H1 (cell line): ENCODE data around the gene C16orf87. TPM values are rescaled to one million over a fixed set of nuclear protein-coding genes. Genes with fewer than 3 reads are reported as not detected.

Experiments
- CTCF ChIA-PET: fragments of 300-600 bp; sonication (Branson Sonifier 250); formaldehyde crosslinking; loops from one replicate; lab custom pipeline; 2021; ENCODE audit not compliant: partially characterized antibody; lab: Charles Lee
- POLR2A ChIA-PET: fragments of 300-600 bp; sonication (Branson Sonifier 250); formaldehyde crosslinking; loops from one replicate; lab custom pipeline; 2021; ENCODE audit warnings: inconsistent platforms; ENCODE audit not compliant: partially characterized antibody; lab: Charles Lee
- DNase-seq, 2 experiments: peaks; one replicate each; pipeline versions ENCODE4 v3.0.0 to v3.0.0-alpha.2; 2010 to 2022; ENCODE audit warnings: low spot score in 2 of 2, low read depth in 1 of 2, mixed read lengths in 1 of 2
- FAIRE-seq: peaks from 2 replicates; lab custom pipeline; 2011; peaks lifted over from hg19 to GRCh38; lab: Jason Lieb, UNC
- H2AFZ ChIP-seq: 2 replicates; pipeline ENCODE4 v1.8.1; 2012; ENCODE audit warnings: low read length, inconsistent platforms
- H2AK5ac ChIP-seq: 2 replicates; pipeline ENCODE4 v1.6.1; 2013; ENCODE audit warnings: low read depth, low read length
- H2BK120ac ChIP-seq: replicated peaks from 2 replicates; pipeline ENCODE3; 2013; ENCODE audit warnings: low read depth, low read length, inconsistent platforms
- H2BK12ac ChIP-seq: 2 replicates; pipeline ENCODE4 v1.6.1; 2013; ENCODE audit warnings: low read depth, low read length
- H2BK15ac ChIP-seq: 2 replicates; pipeline ENCODE4 v1.6.1; 2013; ENCODE audit warnings: low read length
- H2BK20ac ChIP-seq: 2 replicates; pipeline ENCODE4 v1.6.1; 2013; ENCODE audit warnings: low read length
- H2BK5ac ChIP-seq: 2 replicates; pipeline ENCODE4 v1.6.1; 2013; ENCODE audit warnings: low read depth, low read length
- H3K14ac ChIP-seq: 2 replicates; pipeline ENCODE4 v1.6.1; 2013; ENCODE audit warnings: inconsistent platforms; ENCODE audit not compliant: insufficient read length
- H3K18ac ChIP-seq: 2 replicates; pipeline ENCODE4 v1.6.1; 2013; ENCODE audit warnings: low read length; ENCODE audit errors: extremely low read depth
- H3K23ac ChIP-seq: 2 replicates; pipeline ENCODE4 v1.6.1; 2013; ENCODE audit warnings: inconsistent platforms; ENCODE audit not compliant: insufficient read length
- H3K23me2 ChIP-seq: 2 replicates; pipeline ENCODE4 v1.6.1; 2013; ENCODE audit warnings: low read depth, low read length
- H3K27ac ChIP-seq: 2 replicates; pipeline ENCODE4 v1.6.1; 2011; ENCODE audit warnings: low read depth, low read length, inconsistent platforms
- H3K27me3 ChIP-seq, 4 experiments: replicated peaks in 1 of 4; 1 replicate in 1 of 4; 2 replicates in 3 of 4; pipeline versions ENCODE4 v1.6.1 to v1.8.1; 2011 to 2013; ENCODE audit warnings: low read length in 3 of 4, mild to moderate bottlenecking in 3 of 4, inconsistent platforms in 2 of 4, mixed read lengths in 2 of 4, moderate library complexity in 1 of 4; ENCODE audit not compliant: control insufficient read depth in 3 of 4, insufficient read depth in 3 of 4; ENCODE audit errors: extremely low read depth in 1 of 4
- H3K36me3 ChIP-seq, 4 experiments: 2 replicates each; pipeline versions ENCODE4 v1.6.1 to v1.8.1; 2011 to 2013; ENCODE audit warnings: mild to moderate bottlenecking in 4 of 4, low read length in 3 of 4, moderate library complexity in 2 of 4, control low read depth in 1 of 4, inconsistent platforms in 1 of 4; ENCODE audit not compliant: insufficient read depth in 4 of 4, control insufficient read depth in 2 of 4
- H3K4ac ChIP-seq: replicated peaks from 2 replicates; pipeline ENCODE3; 2013; ENCODE audit warnings: low read length, low read depth, mixed read lengths, inconsistent platforms; ENCODE audit not compliant: insufficient read length
- H3K4me1 ChIP-seq, 4 experiments: replicated peaks in 1 of 4; 1 replicate in 1 of 4; 2 replicates in 3 of 4; pipeline versions ENCODE4 v1.6.1 to v1.8.1; 2011 to 2013; ENCODE audit warnings: low read length in 3 of 4, inconsistent platforms in 2 of 4, mixed read lengths in 1 of 4; ENCODE audit not compliant: insufficient read depth in 4 of 4, control insufficient read depth in 3 of 4
- H3K4me2 ChIP-seq, 2 experiments: 2 replicates each; pipeline versions ENCODE4 v1.6.1 to v1.8.1; 2011 to 2013; ENCODE audit warnings: low read depth in 2 of 2, low read length in 2 of 2, control low read depth in 1 of 2, inconsistent platforms in 1 of 2, mild to moderate bottlenecking in 1 of 2; ENCODE audit not compliant: insufficient read depth in 1 of 2
- H3K4me3 ChIP-seq, 4 experiments: fragments of 200-600, 300-600 bp in 1 of 4; sonication (generic), shearing (Covaris generic), sonication (Bioruptor Twin) in 1 of 4; 2 replicates each; pipeline versions ENCODE4 v1.5.1 to v1.8.1; 2011 to 2016; ENCODE audit warnings: low read length in 4 of 4, low read depth in 3 of 4, control low read depth in 2 of 4, inconsistent platforms in 2 of 4, mild to moderate bottlenecking in 2 of 4, mixed read lengths in 1 of 4, moderate library complexity in 1 of 4; ENCODE audit not compliant: insufficient read depth in 2 of 4; ENCODE audit errors: extremely low read depth in 1 of 4
- H3K56ac ChIP-seq: replicated peaks from 2 replicates; pipeline ENCODE3; 2013; ENCODE audit warnings: low read depth, mild to moderate bottlenecking, mixed read lengths, low read length, inconsistent platforms; ENCODE audit not compliant: insufficient read length
- H3K79me1 ChIP-seq: 2 replicates; pipeline ENCODE4 v1.6.1; 2013; ENCODE audit warnings: low read depth, low read length, control low read depth
- H3K79me2 ChIP-seq, 2 experiments: 2 replicates each; pipeline versions ENCODE4 v1.6.1 to v1.8.1; 2012 to 2013; ENCODE audit warnings: low read length in 2 of 2, mild to moderate bottlenecking in 2 of 2, inconsistent platforms in 1 of 2; ENCODE audit not compliant: insufficient read depth in 2 of 2, control insufficient read depth in 1 of 2
- H3K9ac ChIP-seq, 4 experiments: replicated peaks in 1 of 4; 1 replicate in 1 of 4; 2 replicates in 3 of 4; pipeline versions ENCODE4 v1.6.1 to v1.8.1; 2011 to 2013; ENCODE audit warnings: low read depth in 3 of 4, low read length in 3 of 4, control low read depth in 2 of 4, mild to moderate bottlenecking in 2 of 4, moderate library complexity in 2 of 4, inconsistent platforms in 1 of 4; ENCODE audit errors: extremely low read depth in 1 of 4
- H3K9me3 ChIP-seq, 2 experiments: 2 replicates each; pipeline versions ENCODE4 v1.6.1 to v1.8.1; 2012 to 2013; ENCODE audit warnings: mild to moderate bottlenecking in 2 of 2, moderate library complexity in 2 of 2, control low read depth in 1 of 2, inconsistent platforms in 1 of 2, low read depth in 1 of 2, low read length in 1 of 2, mixed read lengths in 1 of 2; ENCODE audit not compliant: insufficient read depth in 2 of 2
- H4K20me1 ChIP-seq, 2 experiments: replicated peaks in 1 of 2; 2 replicates each; pipeline versions ENCODE3 to v1.8.1; 2011 to 2013; ENCODE audit warnings: inconsistent platforms in 2 of 2, low read length in 2 of 2, mild to moderate bottlenecking in 1 of 2; ENCODE audit not compliant: insufficient read depth in 2 of 2, control insufficient read depth in 1 of 2
- H4K5ac ChIP-seq: 2 replicates; pipeline ENCODE4 v1.6.1; 2013; ENCODE audit warnings: low read length, low read depth, mixed read lengths, inconsistent platforms; ENCODE audit not compliant: insufficient read length
- H4K8ac ChIP-seq: 2 replicates; pipeline ENCODE4 v1.8.0; 2013; ENCODE audit warnings: mild to moderate bottlenecking, moderate library complexity, low read length, inconsistent platforms; ENCODE audit not compliant: insufficient read depth; ENCODE audit errors: extremely low read depth
- H4K91ac ChIP-seq: replicated peaks from 2 replicates; pipeline ENCODE3; 2013; ENCODE audit warnings: low read length, mixed read lengths, inconsistent platforms; ENCODE audit not compliant: insufficient read length
- ASH2L ChIP-seq: fragments of 200-600, 300-600 bp; sonication (generic); IDR thresholded peaks from one replicate; pipeline ENCODE4 v1.7.1; 2017; ENCODE audit warnings: low read length
- BACH1 ChIP-seq: IDR thresholded peaks from 2 replicates; pipeline ENCODE4 v1.6.1; 2012; ENCODE audit warnings: low read length, improper control_type of control experiment
- BRCA1 ChIP-seq: IDR thresholded peaks from 2 replicates; pipeline ENCODE4 v1.6.1; 2012; ENCODE audit warnings: low read depth, low read length, improper control_type of control experiment
- CTBP2 ChIP-seq: IDR thresholded peaks from 2 replicates; pipeline ENCODE4 v1.7.0; 2011; ENCODE audit warnings: borderline replicate concordance, mild to moderate bottlenecking, moderate library complexity, mixed read lengths, low read length; ENCODE audit not compliant: insufficient read depth, insufficient read length
- EZH2 ChIP-seq: fragments of 200-600 bp; sonication (generic); IDR thresholded peaks from 2 replicates; pipeline ENCODE4 v1.7.1; 2012; ENCODE audit warnings: low read depth, mild to moderate bottlenecking, moderate library complexity, low read length, inconsistent platforms; ENCODE audit not compliant: severe bottlenecking
- GABPA ChIP-seq: IDR thresholded peaks from 2 replicates; pipeline ENCODE4 v1.6.1; 2011; ENCODE audit warnings: mild to moderate bottlenecking, low read length, moderate library complexity, borderline replicate concordance; ENCODE audit not compliant: insufficient read depth
- JUN ChIP-seq: IDR thresholded peaks from 2 replicates; pipeline ENCODE4 v1.6.1; 2011; ENCODE audit warnings: low read depth, mild to moderate bottlenecking, improper control_type of control experiment, low read length
- MAFK ChIP-seq: IDR thresholded peaks from 2 replicates; pipeline ENCODE4 v1.6.1; 2012; ENCODE audit warnings: low read depth, mild to moderate bottlenecking, improper control_type of control experiment, low read length
- RFX5 ChIP-seq: IDR thresholded peaks from 2 replicates; pipeline ENCODE4 v1.6.1; 2011; ENCODE audit warnings: low read depth, low read length, improper control_type of control experiment, borderline replicate concordance
- RXRA ChIP-seq: IDR thresholded peaks from 2 replicates; pipeline ENCODE4 v1.6.1; 2011; ENCODE audit warnings: low read depth, mild to moderate bottlenecking, low read length, moderate library complexity; ENCODE audit not compliant: insufficient read depth
- TEAD4 ChIP-seq: IDR thresholded peaks from 2 replicates; pipeline ENCODE4 v1.6.1; 2012; ENCODE audit warnings: low read depth, low read length, inconsistent platforms, mixed read lengths
- ZNF274 ChIP-seq: IDR thresholded peaks from 2 replicates; pipeline ENCODE4 v1.7.0; 2012; ENCODE audit warnings: low read length, borderline replicate concordance; ENCODE audit errors: extremely low read depth
- WGBS, 2 experiments: shearing (Covaris generic) in 1 of 2; methylation state at CpG; one replicate each; pipeline versions ENCODE4 v1.1.6 to v1.1.7; 2013 to 2015; ENCODE audit warnings: low lambda C conversion rate in 2 of 2, mixed read lengths in 2 of 2, inconsistent platforms in 1 of 2, low coverage in 1 of 2, missing lambda C conversion rate in 1 of 2; ENCODE audit not compliant: insufficient replicate concordance in 2 of 2, insufficient coverage in 1 of 2, insufficient read length in 1 of 2; ENCODE audit errors: extremely low coverage in 1 of 2, missing lambda C conversion rate in 1 of 2; 5-methylcytosine and 5-hydroxymethylcytosine counted together
- polyA plus RNA-seq, 7 experiments: library from polyadenylated mRNA; depleted of rRNA in 3 of 7; stranded (reverse) in 5 of 7; unstranded in 2 of 7; fragments of >200 nt in 5 of 7; fragments of 200-250 nt in 2 of 7; gene quantifications; 1 replicate in 5 of 7; 2 replicates in 1 of 7; 4 replicates in 1 of 7; pipeline versions ENCODE4 v1.2.1 to v1.2.3, GENCODE V29; 2011 to 2013; ENCODE audit warnings: missing spikeins in 2 of 7, mixed read lengths in 2 of 7
- total RNA-seq: library from RNA; stranded (reverse); fragmentation: NEBNext Ultra II Directional; extraction: Animal tissue kit (Norgen Biotek cat#: 25700); gene quantifications from 2 replicates; pipeline ENCODE4 v1.2.1, GENCODE V29; 2021

Gene C16orf87
- total and polyA plus RNA-seq, 2 of the 8 experiments (the other 6 are each of a cell fraction or from before 2014, with no cell fraction given), result 4.8 to 21.8 TPM

- Histone ChIP-seq H4K91ac (no peak overlapping the region), H2BK5ac (no peak overlapping the region), H3K27me3 (no peaks in the 10 kb centered on the region), H3K23me2 (no peaks in the 10 kb centered on the region), H2AK5ac (no peak overlapping the region), H2BK120ac (no peak overlapping the region), H2BK20ac (no peak overlapping the region), H3K79me2 (no peaks in the 10 kb centered on the region; a peak in 1 of 4 replicates), H3K4me3 (no peak overlapping the region), H3K9ac (no peak overlapping the region), H3K4ac (no peak overlapping the region), H4K5ac (no peak overlapping the region), H3K4me1 (peaks cover 0 to 4% (median 0%) of the 10 kb centered on the region in 4 experiments; a peak in 4 of 7 replicates), H3K23ac (no peak overlapping the region), H3K18ac (no peak overlapping the region), H3K56ac (no peak overlapping the region), H3K27ac (no peak overlapping the region), H2BK15ac (no peak overlapping the region), H3K79me1 (no peaks in the 10 kb centered on the region), H2AFZ (no peak overlapping the region), H3K36me3 (no peaks in the 10 kb centered on the region), H3K9me3 (no peaks in the 10 kb centered on the region), H4K8ac (no peak overlapping the region), H4K20me1 (no peaks in the 10 kb centered on the region), H2BK12ac (peak overlapping the region; percentile 50; the same call in 1 of the 2 replicates), H3K14ac (no peak overlapping the region), H3K4me2 (no peak overlapping the region)
- CTCF ChIA-PET, result interaction anchor here (0.6 to 5.2 kb wide), 9 partner anchors 8 to 112 kb away, joined by 3 to 124 read pairs (median 6); no protein-coding TSS in a partner anchor
- POLR2A ChIA-PET, result interaction anchor here (0.8 to 1.8 kb wide), 6 partner anchors 11 to 82 kb away, joined by 3 to 5 read pairs (median 4); partner anchors contain the start of gene GPT2
- 88% methylated on average over 5 of the region's 5 CpGs; no CpG with 5 or more reads in 1 of the 2 experiments for WGBS, 2 experiments
- FAIRE-seq (no peak), DNase-seq (no peak)
- TF ChIP-seq BRCA1 (no peak), JUN (no peak), MAFK (no peak), EZH2 (no peak), TEAD4 (no peak), ASH2L (no peak), BACH1 (no peak), RFX5 (no peak), GABPA (no peak), CTBP2 (no peak), ZNF274 (no peak), RXRA (no peak)
Measured at GRCh38 chr16:46850619-46851555, 19.9 kb upstream of the C16orf87 start.
